Measurements from ENCODE around the gene LRP1. TPM values are rescaled to one million over a fixed set of nuclear protein-coding genes. Genes with fewer than 3 reads are reported as not detected.

LRP1 gene
- total RNA-seq, 2 experiments from 2014 or later = 0.33 to 0.85 TPM

GRCh38 chr12:57098546-57098945, 29.7 kb upstream of the LRP1 start:
- no peak for ATAC-seq

DNA sequence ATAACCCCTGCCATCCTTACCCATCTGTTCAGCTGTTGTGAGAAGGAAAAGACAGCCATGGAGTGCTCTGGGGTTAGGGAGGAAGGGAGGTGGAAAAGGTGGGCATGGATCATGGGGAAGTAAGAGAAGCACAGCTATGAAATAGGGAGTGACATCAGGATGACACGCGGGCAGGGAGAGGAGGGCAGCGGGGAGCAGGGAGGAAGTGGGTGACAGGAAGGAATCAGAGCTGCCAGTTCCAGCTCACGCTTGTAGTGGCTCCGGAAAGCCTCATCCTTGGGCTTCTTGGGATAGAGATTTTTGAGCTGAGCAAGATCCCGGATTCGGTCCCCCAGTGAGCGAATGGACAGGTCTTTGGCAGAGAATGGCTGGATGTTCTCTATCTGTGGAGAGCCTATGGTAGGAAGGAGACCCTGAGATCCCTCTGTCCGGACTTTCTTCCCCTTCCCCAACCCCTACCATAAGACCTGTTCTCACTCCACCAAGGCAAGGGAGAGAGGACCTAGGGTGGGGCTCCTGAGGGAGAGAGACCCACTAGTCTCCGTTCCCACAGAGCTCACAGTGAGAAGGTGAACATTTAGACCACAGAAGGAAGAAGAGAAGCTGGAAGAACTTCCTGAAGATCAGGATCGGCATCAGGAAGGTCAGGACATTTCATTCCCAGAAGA, 29.1 kb upstream of the LRP1 start:
- H3K27me3 Mint-ChIP-seq = no peaks in the 10 kb centered on the region
- peaks cover 35% of the 10 kb centered on the region for H3K4me1 Mint-ChIP-seq
- DNase-seq = no peak
- CTCF ChIA-PET = interaction anchor here (1.2 to 16.0 kb wide), 7 partner anchors 9 to 98 kb away, joined by 3 to 202 read pairs (median 4); partner anchors contain the start of genes NAB2 and STAT6
- H3K27ac Mint-ChIP-seq = peak overlapping the region; percentile 30
- no peak overlapping the region for H3K4me3 Mint-ChIP-seq
- peaks cover 2% of the 10 kb centered on the region for H3K36me3 Mint-ChIP-seq
- H3K9me3 Mint-ChIP-seq (ENCODE audit: low read depth) = no peaks in the 10 kb centered on the region
- ATAC-seq = no peak

More at GRCh38 chr12:57098546-57098945, 29.7 kb upstream of the LRP1 start:
- no peak for DNase-seq
- H3K9me3 Mint-ChIP-seq (ENCODE audit: low read depth) = no peaks in the 10 kb centered on the region
- peaks cover 39% of the 10 kb centered on the region for H3K4me1 Mint-ChIP-seq
- no peaks in the 10 kb centered on the region for H3K27me3 Mint-ChIP-seq
- H3K36me3 Mint-ChIP-seq = peaks cover 2% of the 10 kb centered on the region
- CTCF ChIA-PET = interaction anchor here (1.2 to 16.0 kb wide), 5 partner anchors 9 to 29 kb away, joined by 3 to 202 read pairs (median 8); partner anchors contain the start of genes NAB2 and STAT6
- H3K27ac Mint-ChIP-seq = peak overlapping the region; percentile 45
- no peak overlapping the region for H3K4me3 Mint-ChIP-seq

GRCh38 chr12:57099766-57100165, 28.5 kb upstream of the LRP1 start:
- no peak for ATAC-seq
- Mint-ChIP-seq H3K27ac (no peak overlapping the region), H3K9me3 (ENCODE audit: low read depth) (no peaks in the 10 kb centered on the region), H3K4me1 (peaks cover 34% of the 10 kb centered on the region), H3K4me3 (no peak overlapping the region), H3K36me3 (peaks cover 5% of the 10 kb centered on the region), H3K27me3 (no peaks in the 10 kb centered on the region)
- CTCF ChIA-PET = interaction anchor here (0.7 to 16.0 kb wide), 6 partner anchors 8 to 120 kb away, joined by 3 to 202 read pairs (median 4); partner anchors contain the start of genes NAB2 and STAT6
- no peak for DNase-seq

DNA sequence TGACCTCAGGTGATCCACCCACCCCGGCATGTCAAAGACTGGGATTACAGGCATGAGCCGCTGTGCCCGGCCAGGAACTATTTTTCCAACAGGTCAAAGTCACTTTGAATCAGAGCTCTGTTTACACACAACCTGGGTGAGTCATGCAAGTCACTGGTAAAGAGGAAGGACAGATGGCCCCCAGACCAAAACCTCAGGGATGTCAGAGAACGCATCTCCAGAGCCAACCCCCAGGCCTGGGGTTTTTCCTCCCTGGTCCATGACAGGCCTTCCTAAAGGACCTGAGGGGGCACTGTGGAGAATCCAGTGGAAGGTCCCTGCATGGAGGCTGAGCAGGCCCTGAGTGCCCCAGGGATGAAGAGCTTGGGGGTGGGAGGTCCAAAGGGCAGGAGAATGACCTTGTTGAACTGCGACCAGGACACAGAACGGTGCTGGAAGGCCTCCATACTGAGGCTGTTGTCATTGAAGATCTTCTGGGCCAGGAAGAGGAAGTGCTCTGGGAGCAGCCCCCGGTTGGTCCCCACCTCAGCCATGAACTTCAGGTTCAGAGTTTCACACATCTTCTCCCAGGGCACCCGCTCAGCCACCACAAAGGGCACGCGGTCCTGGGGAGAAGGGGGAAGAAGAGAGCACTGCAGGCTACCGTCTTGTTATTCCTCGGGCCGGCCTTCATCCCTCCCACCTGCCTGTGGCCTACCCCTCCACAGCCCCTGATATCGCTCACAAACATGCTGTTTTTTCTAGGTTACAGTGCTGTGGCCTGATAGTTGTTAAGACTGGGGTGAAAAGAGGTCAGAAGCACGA, 26.2 kb upstream of the LRP1 start:
- CTCF ChIA-PET = interaction anchor here (1.0 to 16.0 kb wide), 5 partner anchors 6 to 93 kb away, joined by 3 to 202 read pairs (median 5); partner anchors contain the start of gene STAT6
- Mint-ChIP-seq H3K9me3 (ENCODE audit: low read depth) (no peaks in the 10 kb centered on the region), H3K4me3 (no peak overlapping the region), H3K36me3 (peaks cover 10% of the 10 kb centered on the region), H3K27ac (peak overlapping the region; percentile 60), H3K4me1 (peaks cover 32% of the 10 kb centered on the region), H3K27me3 (no peaks in the 10 kb centered on the region)
- no peak for ATAC-seq
- no peak for DNase-seq

- peaks cover 11% of the 10 kb centered on the region for H3K36me3 Mint-ChIP-seq
- ATAC-seq (no peak), DNase-seq (no peak)
- H3K9me3 Mint-ChIP-seq (ENCODE audit: low read depth) = no peaks in the 10 kb centered on the region
- no peak overlapping the region for H3K4me3 Mint-ChIP-seq
- no peak overlapping the region for H3K27ac Mint-ChIP-seq
- no peaks in the 10 kb centered on the region for H3K27me3 Mint-ChIP-seq
- CTCF ChIA-PET = interaction anchor here (0.9 to 9.6 kb wide), 4 partner anchors 10 to 34 kb away, joined by 3 to 202 read pairs (median 4); partner anchors contain the start of genes NAB2 and NEMP1
- peaks cover 29% of the 10 kb centered on the region for H3K4me1 Mint-ChIP-seq
Observed at GRCh38 chr12:57103856-57104255, 24.4 kb upstream of the LRP1 start.

- peaks cover 29% of the 10 kb centered on the region for H3K4me1 Mint-ChIP-seq
- no peaks in the 10 kb centered on the region for H3K9me3 Mint-ChIP-seq (ENCODE audit: low read depth)
- no peak overlapping the region for H3K4me3 Mint-ChIP-seq
- ATAC-seq = no peak
- DNase-seq = no peak
- peaks cover 10% of the 10 kb centered on the region for H3K36me3 Mint-ChIP-seq
- CTCF ChIA-PET = interaction anchor here (0.9 to 9.6 kb wide), 3 partner anchors 10 to 35 kb away, joined by 3 to 202 read pairs (median 6); partner anchors contain the start of gene NAB2
- no peaks in the 10 kb centered on the region for H3K27me3 Mint-ChIP-seq
- H3K27ac Mint-ChIP-seq = peak overlapping the region; percentile 22
Observed at GRCh38 chr12:57104292-57104910, 23.9 kb upstream of the LRP1 start.

- no peak overlapping the region for H3K4me3 Mint-ChIP-seq
- H3K36me3 Mint-ChIP-seq = peaks cover 9% of the 10 kb centered on the region
- CTCF ChIA-PET = interaction anchor here (1.8 to 9.6 kb wide), 3 partner anchors 11 to 36 kb away, joined by 6 to 202 read pairs (median 7); partner anchors contain the start of gene NAB2
- H3K4me1 Mint-ChIP-seq = peaks cover 36% of the 10 kb centered on the region
- no peaks in the 10 kb centered on the region for H3K9me3 Mint-ChIP-seq (ENCODE audit: low read depth)
- DNase-seq = no peak
- peak overlapping the region; percentile 22 for H3K27ac Mint-ChIP-seq
- ATAC-seq = no peak
- H3K27me3 Mint-ChIP-seq = no peaks in the 10 kb centered on the region
Observed at GRCh38 chr12:57105011-57105753, 23.1 kb upstream of the LRP1 start.

DNA sequence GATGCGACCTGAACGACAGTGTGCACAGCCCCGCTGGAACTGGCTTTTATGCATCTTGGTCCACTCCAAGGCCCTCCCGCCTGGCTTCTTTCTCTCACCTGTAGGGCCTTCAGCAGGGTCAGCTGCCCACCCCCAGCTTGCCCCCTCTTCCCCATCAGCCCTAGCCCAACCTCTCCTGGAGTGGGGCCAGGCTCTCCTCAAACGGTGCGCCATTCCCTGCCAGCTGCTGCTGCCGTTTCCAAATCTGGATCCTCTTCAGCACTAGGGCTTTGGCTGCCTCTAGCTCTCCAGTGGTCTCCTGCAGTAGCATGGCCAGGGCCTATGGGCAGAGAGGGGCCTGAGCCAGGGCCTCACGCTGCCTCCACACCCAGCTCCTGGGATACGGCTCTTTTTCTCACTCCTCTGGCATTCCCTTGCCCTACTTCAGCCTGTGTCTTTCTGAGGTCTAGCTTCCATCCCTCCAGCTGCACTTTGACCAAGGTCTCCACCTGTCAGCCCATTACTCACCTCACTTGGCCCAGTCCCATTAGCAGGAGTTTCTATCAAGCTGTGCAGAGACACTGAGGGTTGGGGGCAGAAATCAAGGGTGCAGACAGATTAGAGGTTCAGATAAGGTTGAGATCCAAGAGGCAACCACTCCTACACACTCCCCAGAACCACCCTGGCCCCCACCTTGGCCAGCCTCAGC, 22.1 kb upstream of the LRP1 start:
- Mint-ChIP-seq H3K27ac (no peak overlapping the region), H3K4me1 (peaks cover 34% of the 10 kb centered on the region)

GRCh38 chr12:57107456-57108155, 20.7 kb upstream of the LRP1 start:
- H3K4me3 Mint-ChIP-seq = no peak overlapping the region
- H3K4me1 Mint-ChIP-seq = peaks cover 35% of the 10 kb centered on the region
- H3K36me3 Mint-ChIP-seq = peaks cover 11% of the 10 kb centered on the region

More for the DNA sequence above, 22.1 kb upstream of the LRP1 start:
- ATAC-seq (no peak), DNase-seq (no peak)
- H3K4me3 Mint-ChIP-seq = no peak overlapping the region
- H3K27me3 Mint-ChIP-seq = no peaks in the 10 kb centered on the region
- peaks cover 11% of the 10 kb centered on the region for H3K36me3 Mint-ChIP-seq
- CTCF ChIA-PET = interaction anchor here (0.7 to 9.6 kb wide), 5 partner anchors 12 to 105 kb away, joined by 3 to 202 read pairs (median 7); partner anchors contain the start of genes NAB2 and NEMP1
- no peaks in the 10 kb centered on the region for H3K9me3 Mint-ChIP-seq (ENCODE audit: low read depth)

GRCh38 chr12:57109207-57110103, 18.8 kb upstream of the LRP1 start:
- DNase-seq (no peak), ATAC-seq (no peak)
- CTCF ChIA-PET = interaction anchor here (1.1 to 9.6 kb wide), 9 partner anchors 15 to 129 kb away, joined by 3 to 263 read pairs (median 34); partner anchors contain the start of genes LRP1, NAB2 and NEMP1
- H3K4me3 Mint-ChIP-seq = peak overlapping the region; percentile 95
- H3K4me1 Mint-ChIP-seq = peaks cover 34% of the 10 kb centered on the region
- H3K36me3 Mint-ChIP-seq = peaks cover 11% of the 10 kb centered on the region
- peak overlapping the region; percentile 96 for H3K27ac Mint-ChIP-seq
- no peaks in the 10 kb centered on the region for H3K27me3 Mint-ChIP-seq
- no peaks in the 10 kb centered on the region for H3K9me3 Mint-ChIP-seq (ENCODE audit: low read depth)

More at GRCh38 chr12:57107456-57108155, 20.7 kb upstream of the LRP1 start:
- DNase-seq (no peak), ATAC-seq (no peak)
- Mint-ChIP-seq H3K27me3 (no peaks in the 10 kb centered on the region), H3K27ac (no peak overlapping the region), H3K9me3 (ENCODE audit: low read depth) (no peaks in the 10 kb centered on the region)
- CTCF ChIA-PET = interaction anchor here (0.9 to 9.6 kb wide), 5 partner anchors 14 to 75 kb away, joined by 3 to 202 read pairs (median 7); partner anchors contain the start of genes NAB2 and NEMP1
